Measurements from ENCODE around the gene SLC52A1. TPM values are rescaled to one million over a fixed set of nuclear protein-coding genes. Genes with fewer than 3 reads are reported as not detected.

SLC52A1 gene
- total RNA-seq, 1 experiment from 2014 or later = not detected

DNA sequence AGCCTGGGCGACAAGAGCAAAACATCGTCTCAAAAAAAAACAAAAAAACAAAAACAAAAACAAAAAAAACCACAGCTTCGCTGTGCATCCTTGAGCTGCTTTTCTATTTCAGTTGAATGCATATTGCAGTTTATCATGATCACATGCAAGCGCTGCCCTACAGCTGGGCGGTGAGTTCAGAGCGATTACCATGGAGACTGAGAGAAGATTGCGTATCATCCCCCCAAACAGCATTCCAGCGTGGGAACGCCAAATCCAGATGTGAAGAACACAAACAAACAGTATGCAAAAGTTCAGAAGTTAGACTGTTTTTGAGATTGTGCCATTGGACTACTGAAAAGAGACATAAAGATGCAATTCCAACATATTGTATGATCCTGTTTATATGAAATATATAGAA is 15.1 kb upstream of the SLC52A1 start:
- Mint-ChIP-seq H3K4me3 (ENCODE audit: low read depth, unreplicated experiment) (no peak overlapping the region), H3K4me1 (ENCODE audit: low read depth, unreplicated experiment) (no peaks in the 10 kb centered on the region), H3K36me3 (ENCODE audit: insufficient read depth, unreplicated experiment) (no peaks in the 10 kb centered on the region), H3K9me3 (ENCODE audit: low read depth, unreplicated experiment) (no peaks in the 10 kb centered on the region), H3K27ac (ENCODE audit: unreplicated experiment) (no peak overlapping the region), H3K27me3 (ENCODE audit: unreplicated experiment) (no peaks in the 10 kb centered on the region)
- TF ChIP-seq CTCF (IDR thresholded peaks at IDR 0.05; ENCODE audit: unreplicated experiment) = no peak
- intact Hi-C loops (cut with micrococcal nuclease; ENCODE audit: unreplicated experiment) = no loop called here
- DNase-seq = no peak
- CTCF ChIA-PET = interaction anchor here (0.6 kb wide), 1 partner anchor 14 kb away, joined by 9 read pairs; no protein-coding TSS in a partner anchor
- no TSS peak for BruUV-seq (replicated peaks)

GRCh38 chr17:5049314-5049841 is 14.2 kb upstream of the SLC52A1 start:
- Mint-ChIP-seq H3K27ac (ENCODE audit: unreplicated experiment) (no peak overlapping the region), H3K36me3 (ENCODE audit: insufficient read depth, unreplicated experiment) (no peaks in the 10 kb centered on the region), H3K27me3 (ENCODE audit: unreplicated experiment) (no peaks in the 10 kb centered on the region), H3K4me3 (ENCODE audit: low read depth, unreplicated experiment) (no peak overlapping the region), H3K4me1 (ENCODE audit: low read depth, unreplicated experiment) (no peaks in the 10 kb centered on the region), H3K9me3 (ENCODE audit: low read depth, unreplicated experiment) (no peaks in the 10 kb centered on the region)
- intact Hi-C loops (cut with micrococcal nuclease; ENCODE audit: unreplicated experiment) = no loop called here
- no peak for DNase-seq
- TF ChIP-seq CTCF (IDR thresholded peaks at IDR 0.05; ENCODE audit: unreplicated experiment) = no peak
- CTCF ChIA-PET = no interaction called here
- no TSS peak for BruUV-seq (replicated peaks)

DNA sequence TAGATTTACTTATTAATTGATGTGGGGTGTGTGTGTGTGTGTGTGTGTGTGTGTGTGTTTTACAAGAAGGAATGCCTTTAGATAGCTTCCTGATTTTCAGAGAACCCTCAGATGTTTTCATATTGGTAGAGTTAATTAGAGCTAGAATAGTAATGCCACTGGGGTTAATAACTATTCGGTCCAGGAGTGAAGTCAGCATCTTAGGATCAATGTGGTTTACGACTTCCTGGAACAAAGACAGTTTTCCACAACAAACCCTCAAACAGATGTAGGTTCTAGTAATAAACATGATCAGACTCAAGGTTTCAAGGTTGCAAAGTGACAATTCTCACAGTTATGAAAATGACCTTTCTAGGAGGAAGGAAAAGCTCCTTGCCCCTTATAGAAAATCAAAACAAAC is 12.2 kb upstream of the SLC52A1 start:
- H3K4me3 Mint-ChIP-seq (ENCODE audit: low read depth, unreplicated experiment) = no peak overlapping the region
- H3K36me3 Mint-ChIP-seq (ENCODE audit: insufficient read depth, unreplicated experiment) = no peaks in the 10 kb centered on the region
- no peaks in the 10 kb centered on the region for H3K27me3 Mint-ChIP-seq (ENCODE audit: unreplicated experiment)
- H3K4me1 Mint-ChIP-seq (ENCODE audit: low read depth, unreplicated experiment) = no peaks in the 10 kb centered on the region
- BruUV-seq (replicated peaks) = no TSS peak
- intact Hi-C loops (cut with micrococcal nuclease; ENCODE audit: unreplicated experiment) = no loop called here
- TF ChIP-seq CTCF (IDR thresholded peaks at IDR 0.05; ENCODE audit: unreplicated experiment) = no peak
- DNase-seq = no peak
- no peak overlapping the region for H3K27ac Mint-ChIP-seq (ENCODE audit: unreplicated experiment)
- H3K9me3 Mint-ChIP-seq (ENCODE audit: low read depth, unreplicated experiment) = peaks cover 2% of the 10 kb centered on the region
- CTCF ChIA-PET = interaction anchor here (0.6 kb wide), 2 partner anchors 51 to 491 kb away, joined by 3 read pairs; no protein-coding TSS in a partner anchor

GRCh38 chr17:5045496-5045895 is 10.3 kb upstream of the SLC52A1 start:
- intact Hi-C loops (cut with micrococcal nuclease; ENCODE audit: unreplicated experiment) = no loop called here
- no peak overlapping the region for H3K27ac Mint-ChIP-seq (ENCODE audit: unreplicated experiment)
- no peaks in the 10 kb centered on the region for H3K36me3 Mint-ChIP-seq (ENCODE audit: insufficient read depth, unreplicated experiment)
- no peaks in the 10 kb centered on the region for H3K27me3 Mint-ChIP-seq (ENCODE audit: unreplicated experiment)
- no peak for TF ChIP-seq CTCF (IDR thresholded peaks at IDR 0.05; ENCODE audit: unreplicated experiment)
- no peaks in the 10 kb centered on the region for H3K4me1 Mint-ChIP-seq (ENCODE audit: low read depth, unreplicated experiment)
- CTCF ChIA-PET = no interaction called here
- H3K9me3 Mint-ChIP-seq (ENCODE audit: low read depth, unreplicated experiment) = peaks cover 2% of the 10 kb centered on the region
- no TSS peak for BruUV-seq (replicated peaks)
- no peak overlapping the region for H3K4me3 Mint-ChIP-seq (ENCODE audit: low read depth, unreplicated experiment)
- no peak for DNase-seq
